ENCODE measurements around the gene NPAS2. TPM values are rescaled to one million over a fixed set of nuclear protein-coding genes. Genes with fewer than 3 reads are reported as not detected.

NPAS2 gene
- total and polyA plus RNA-seq, 2 donors (not counting 3 experiments of a cell fraction or from before 2014, with no cell fraction given), result 29.0 to 53.9 TPM

DNA sequence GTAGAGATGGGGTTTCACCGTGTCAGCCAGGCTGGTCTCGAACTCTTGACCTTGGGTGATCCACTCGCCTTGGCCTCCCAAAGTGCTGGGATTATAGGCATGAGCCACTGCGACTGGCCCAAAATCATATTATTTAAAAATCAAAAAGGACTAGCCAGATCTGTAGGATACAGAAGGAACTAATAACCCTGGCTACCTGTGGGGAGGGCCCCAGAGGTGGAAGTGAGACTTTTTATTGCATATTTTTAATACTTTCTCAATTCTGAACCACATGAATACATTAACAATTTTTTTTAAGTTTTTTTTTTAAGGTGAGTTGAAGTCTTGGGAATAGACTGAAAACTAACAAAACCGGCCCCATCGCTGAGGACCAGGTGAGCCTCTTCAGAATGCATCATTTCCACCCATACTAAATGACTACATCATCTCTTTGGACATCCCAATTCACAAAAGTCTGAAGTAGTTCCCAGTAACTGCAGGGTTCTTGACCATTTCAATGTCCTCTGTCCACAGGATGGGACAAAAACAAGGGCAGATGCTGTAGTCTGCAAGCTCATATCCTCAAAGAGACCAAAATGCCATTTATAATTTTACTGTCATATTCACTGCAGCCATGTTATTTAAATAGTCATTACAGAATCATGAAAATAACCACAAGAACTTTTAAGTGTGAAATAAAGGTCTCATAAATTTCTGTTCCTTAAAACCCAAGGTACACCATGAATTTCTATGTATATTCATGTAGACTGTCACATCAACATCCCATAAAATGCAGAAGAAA, 203.6 kb downstream of the NPAS2 start:
- dilution Hi-C loops (cut with MboI; ENCODE audit: extremely low pct_ligation_motif_present, low sequenced_read_pairs) (no loop called here), intact Hi-C loops (cut with micrococcal nuclease) (no loop called here)
- POLR2A ChIA-PET, result no interaction called here
- Histone ChIP-seq H2AFZ (ENCODE audit: low read depth, low read length) (no peak overlapping the region), H3K4me1 (ENCODE audit: control insufficient read depth, extremely low read depth, insufficient read depth, low read length) (no peaks in the 10 kb centered on the region), H3K79me2 (ENCODE audit: control insufficient read depth, insufficient read depth, low read length) (no peaks in the 10 kb centered on the region), H3K9me1 (replicated peaks; ENCODE audit: control insufficient read depth, extremely low read depth, insufficient read depth, low read length) (no peaks in the 10 kb centered on the region), H3K9me3 (replicated peaks; ENCODE audit: control insufficient read depth, insufficient read depth, low read length) (no peaks in the 10 kb centered on the region), H3K4me3 (replicated peaks in 1 of 3; ENCODE audit: insufficient read depth in 1 of 3, low read depth in 1 of 3, low read length in 3 of 3) (no peak overlapping the region), H3K9ac (replicated peaks; ENCODE audit: extremely low read depth, insufficient read depth, low read length) (no peak overlapping the region), H3K36me3 (ENCODE audit: control insufficient read depth in 2 of 2, extremely low read depth in 1 of 2, insufficient read depth in 2 of 2, low read length in 2 of 2) (peaks cover 12 to 17% of the 10 kb centered on the region in 2 experiments), H3K27me3 (ENCODE audit: control insufficient read depth in 2 of 2, insufficient read depth in 2 of 2, low read length in 2 of 2) (no peaks in the 10 kb centered on the region), H3K4me2 (ENCODE audit: insufficient read depth, low read length) (no peak overlapping the region), H3K27ac (ENCODE audit: insufficient read depth, low read depth, low read length) (no peak overlapping the region), H4K20me1 (replicated peaks; ENCODE audit: control insufficient read depth, extremely low read depth, insufficient read depth, low read length) (no peaks in the 10 kb centered on the region)
- FAIRE-seq, result no peak
- BruUV-seq (replicated peaks), result no TSS peak
- no peak for TF ChIP-seq JUN (IDR thresholded peaks at IDR 0.05; ENCODE audit: borderline replicate concordance, insufficient read depth, insufficient read length, low read depth)
- no peak for TF ChIP-seq CTCF (IDR thresholded peaks at IDR 0.05; ENCODE audit: extremely low read depth in 1 of 2, insufficient read depth in 1 of 2, low read depth in 1 of 2, low read length in 2 of 2)
- TF ChIP-seq GATA2 (IDR thresholded peaks at IDR 0.05; ENCODE audit: insufficient read depth, insufficient read length, low read depth, low read length), result no peak
- no peak for TF ChIP-seq FOS (IDR thresholded peaks at IDR 0.05; ENCODE audit: borderline replicate concordance, insufficient read depth, low read length)
- TF ChIP-seq MYC (IDR thresholded peaks at IDR 0.05; ENCODE audit: low read depth, low read length), result no peak
- TF ChIP-seq POLR2AphosphoS5 (IDR thresholded peaks at IDR 0.05; ENCODE audit: insufficient read depth, low read depth, low read length), result no peak
- no peak for TF ChIP-seq EZH2 (IDR thresholded peaks at IDR 0.05; ENCODE audit: borderline replicate concordance, low read depth, low read length, severe bottlenecking)
- no peak for TF ChIP-seq POLR2A (IDR thresholded peaks at IDR 0.05; ENCODE audit: low read depth, low read length)
- TF ChIP-seq, protein P1, sequence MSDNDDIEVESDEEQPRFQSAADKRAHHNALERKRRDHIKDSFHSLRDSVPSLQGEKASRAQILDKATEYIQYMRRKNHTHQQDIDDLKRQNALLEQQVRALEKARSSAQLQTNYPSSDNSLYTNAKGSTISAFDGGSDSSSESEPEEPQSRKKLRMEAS (IDR thresholded peaks at IDR 0.05; ENCODE audit: insufficient read depth, insufficient read length), result no peak
- DNase-seq (ENCODE audit: low read depth, low spot score), result no peak
- CTCF ChIA-PET, result interaction anchor here (1.0 to 1.3 kb wide), 3 partner anchors 9 to 165 kb away, joined by 3 to 4 read pairs (median 3); no protein-coding TSS in a partner anchor
